ENCODE data around the gene GALNT10.

GALNT10 gene

GRCh38 chr5:154408811-154409210, 218.3 kb downstream of the GALNT10 start:
- TF ChIP-seq CTCF (IDR thresholded peaks at IDR 0.05; ENCODE audit: insufficient read depth, low read depth, low read length, missing control alignments), result no peak
- DNase-seq (ENCODE audit: low read depth), result no peak
- no peak overlapping the region for H3K4me3 ChIP-seq (ENCODE audit: low read length)

GRCh38 chr5:154409230-154409840, 218.8 kb downstream of the GALNT10 start:
- no peak for DNase-seq (ENCODE audit: low read depth)
- H3K4me3 ChIP-seq (ENCODE audit: low read length), result no peak overlapping the region
- TF ChIP-seq CTCF (IDR thresholded peaks at IDR 0.05; ENCODE audit: insufficient read depth, low read depth, low read length, missing control alignments), result no peak

GRCh38 chr5:154410008-154410407, 219.5 kb downstream of the GALNT10 start:
- no peak for TF ChIP-seq CTCF (IDR thresholded peaks at IDR 0.05; ENCODE audit: insufficient read depth, low read depth, low read length, missing control alignments)
- H3K4me3 ChIP-seq (ENCODE audit: low read length), result no peak overlapping the region
- DNase-seq (ENCODE audit: low read depth), result no peak

GRCh38 chr5:154410786-154411185, 220.3 kb downstream of the GALNT10 start:
- H3K4me3 ChIP-seq (ENCODE audit: low read length), result no peak overlapping the region
- no peak for TF ChIP-seq CTCF (IDR thresholded peaks at IDR 0.05; ENCODE audit: insufficient read depth, low read depth, low read length, missing control alignments)
- DNase-seq (ENCODE audit: low read depth), result no peak

GRCh38 chr5:154411338-154411737, 220.8 kb downstream of the GALNT10 start:
- DNase-seq (ENCODE audit: low read depth), result no peak
- no peak overlapping the region for H3K4me3 ChIP-seq (ENCODE audit: low read length)
- no peak for TF ChIP-seq CTCF (IDR thresholded peaks at IDR 0.05; ENCODE audit: insufficient read depth, low read depth, low read length, missing control alignments)

GRCh38 chr5:154412316-154412715, 221.8 kb downstream of the GALNT10 start:
- H3K4me3 ChIP-seq (ENCODE audit: low read length), result no peak overlapping the region
- no peak for TF ChIP-seq CTCF (IDR thresholded peaks at IDR 0.05; ENCODE audit: insufficient read depth, low read depth, low read length, missing control alignments)
- DNase-seq (ENCODE audit: low read depth), result no peak

- H3K4me3 ChIP-seq (ENCODE audit: low read length), result no peak overlapping the region
- TF ChIP-seq CTCF (IDR thresholded peaks at IDR 0.05; ENCODE audit: insufficient read depth, low read depth, low read length, missing control alignments), result no peak
- DNase-seq (ENCODE audit: low read depth), result no peak
Measured at GRCh38 chr5:154412925-154413324, 222.4 kb downstream of the GALNT10 start.
